HG03095 (cell line): ENCODE data around the gene C16orf74.

Experiments used
- ATAC-seq: cut with Tn5 transposase; IDR thresholded peaks from one replicate; pipeline ENCODE4 v1.9.1; 2021; ENCODE audit warnings: moderate library complexity; ENCODE audit not compliant: unreplicated experiment

Gene C16orf74

DNA sequence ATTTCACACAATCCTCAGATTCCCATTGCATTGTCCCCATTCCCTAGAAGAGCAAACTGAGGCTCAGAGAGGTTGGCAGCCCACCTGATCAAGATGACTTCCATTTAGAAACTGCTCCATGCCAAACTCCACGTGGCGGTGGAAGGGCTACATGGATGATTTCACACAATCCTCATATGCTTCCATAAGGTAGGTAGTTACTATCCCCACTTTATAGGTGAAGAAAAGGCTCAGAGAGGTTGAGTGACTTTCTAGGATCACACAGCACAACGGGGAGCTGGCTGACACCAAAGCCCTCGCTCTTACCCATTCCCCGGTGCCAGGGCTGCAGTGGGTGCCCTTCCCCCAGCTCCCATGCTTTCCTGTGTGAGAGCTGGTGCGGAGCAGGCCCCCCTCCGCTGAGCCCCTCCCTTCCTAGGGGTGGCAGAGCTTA lies 52.4 kb downstream of the C16orf74 start:
- ATAC-seq, result no peak

DNA sequence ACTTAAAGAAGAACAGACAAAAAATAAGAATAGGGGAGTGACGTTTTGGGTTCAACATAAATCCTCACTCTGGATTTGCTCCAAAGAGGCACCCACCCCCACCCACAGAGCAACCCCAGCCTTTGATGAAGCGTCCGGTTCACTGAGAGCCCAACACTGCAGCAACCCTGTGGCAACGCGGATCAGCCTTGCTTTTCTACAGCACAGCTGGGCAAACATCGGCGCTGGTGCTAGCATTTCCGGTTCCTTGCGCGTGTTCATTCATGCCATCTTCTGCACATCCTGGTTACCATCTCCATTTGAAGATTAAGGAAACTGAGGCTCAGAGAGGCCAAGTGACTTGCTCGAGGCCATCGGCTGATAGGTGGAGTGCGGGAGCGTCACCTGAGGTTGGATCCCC lies 53.5 kb downstream of the C16orf74 start:
- no peak for ATAC-seq

DNA sequence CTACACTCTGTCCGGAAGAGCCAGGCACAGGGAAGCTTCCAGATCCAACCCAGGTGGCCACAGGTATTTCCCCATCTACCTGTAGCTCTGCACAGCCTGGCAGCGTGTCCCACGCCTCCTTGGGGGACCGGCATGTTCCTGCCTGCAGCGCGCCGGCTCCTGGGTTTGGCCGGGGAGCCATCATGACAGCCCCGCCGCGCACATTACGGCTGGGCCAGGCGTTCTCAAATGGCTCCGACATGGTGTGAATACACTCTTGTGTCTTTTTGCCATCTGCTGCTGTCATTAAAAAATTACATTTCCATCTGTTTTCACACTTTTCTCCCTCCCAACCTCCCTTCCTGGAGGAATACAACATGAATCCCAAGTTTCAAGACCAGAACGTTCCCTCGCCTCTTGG lies 54.1 kb downstream of the C16orf74 start:
- no peak for ATAC-seq

GRCh38 chr16:85695196-85696128 lies 55.4 kb downstream of the C16orf74 start:
- no peak for ATAC-seq

- ATAC-seq, result no peak
These were observed 60.3 kb downstream of the C16orf74 start for GRCh38 chr16:85690469-85691064.

GRCh38 chr16:85689950-85690320 lies 61.0 kb downstream of the C16orf74 start:
- ATAC-seq, result no peak

GRCh38 chr16:85689285-85689949 lies 61.5 kb downstream of the C16orf74 start:
- no peak for ATAC-seq

GRCh38 chr16:85688586-85689284 lies 62.2 kb downstream of the C16orf74 start, which contains the start of gene GINS2:
TSS of gene GINS2 (minus strand) at chr16:85688954. CDS start at chr16:85688898, 56 bp downstream.
- peak; percentile 91 for ATAC-seq

GRCh38 chr16:85687651-85688471 lies 63.0 kb downstream of the C16orf74 start:
- no peak for ATAC-seq

GRCh38 chr16:85686912-85687591 lies 63.8 kb downstream of the C16orf74 start:
- no peak for ATAC-seq

- ATAC-seq, result no peak
These were observed 65.6 kb downstream of the C16orf74 start for GRCh38 chr16:85685251-85685650.

DNA sequence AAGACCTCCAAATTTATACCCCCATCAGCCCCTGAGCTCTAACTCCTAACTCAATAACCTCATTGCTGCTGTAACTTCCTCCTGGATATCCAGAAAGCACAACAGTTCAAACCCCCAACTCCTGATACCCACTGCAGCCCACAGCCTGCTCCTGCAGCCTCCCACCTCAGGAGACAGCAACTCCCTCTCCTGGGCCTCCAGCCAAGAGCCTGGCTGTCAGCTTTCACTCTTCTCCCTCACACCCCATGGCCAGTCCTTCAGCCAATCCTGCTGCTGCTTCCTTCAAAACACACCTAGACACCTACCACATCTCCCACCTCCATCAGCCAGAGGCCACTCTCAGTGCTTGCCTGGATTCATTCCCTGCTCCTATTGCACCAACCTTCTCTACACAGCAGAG lies 67.5 kb downstream of the C16orf74 start:
- no peak for ATAC-seq

- no peak for ATAC-seq
These were observed 68.4 kb downstream of the C16orf74 start for GRCh38 chr16:85682516-85682915.

- ATAC-seq, result no peak
These were observed 69.6 kb downstream of the C16orf74 start for GRCh38 chr16:85681255-85681654.

DNA sequence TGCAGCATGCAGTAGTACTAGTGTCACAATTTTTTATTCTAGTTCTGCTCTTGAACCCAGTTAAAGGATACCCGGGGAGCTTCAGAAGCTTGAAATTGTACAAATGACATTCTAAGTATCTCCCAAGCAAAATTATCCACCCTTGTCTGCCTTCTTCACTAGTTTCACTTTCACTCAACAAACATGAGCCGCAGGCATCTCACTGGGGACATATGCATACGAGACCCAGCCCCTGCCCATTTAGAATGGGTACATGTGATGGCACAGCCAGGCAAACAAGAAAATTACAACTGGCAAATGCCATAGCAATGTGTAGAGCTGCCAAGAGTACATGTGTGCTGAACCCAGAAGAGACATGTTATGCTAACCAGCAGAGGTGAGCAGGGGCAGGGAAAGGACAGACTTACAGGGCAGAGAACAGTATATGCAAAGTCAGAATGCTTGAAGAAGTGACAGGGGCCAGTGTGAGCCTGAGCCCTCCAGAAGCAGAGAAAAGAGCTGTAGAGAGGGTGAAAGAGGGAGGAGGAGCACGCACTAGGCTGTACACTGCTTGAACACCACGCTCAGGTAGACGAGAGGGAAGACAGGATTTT lies 70.4 kb downstream of the C16orf74 start:
- ATAC-seq, result no peak

GRCh38 chr16:85679870-85680269 lies 71.0 kb downstream of the C16orf74 start:
- no peak for ATAC-seq

GRCh38 chr16:85678821-85679220 lies 72.1 kb downstream of the C16orf74 start:
- no peak for ATAC-seq

- no peak for ATAC-seq
These were observed 72.9 kb downstream of the C16orf74 start for GRCh38 chr16:85678016-85678415.

- no peak for ATAC-seq
These were observed 73.4 kb downstream of the C16orf74 start for GRCh38 chr16:85677383-85677967.
